Measurements from ENCODE around the gene LRFN2.

LRFN2 gene

DNA sequence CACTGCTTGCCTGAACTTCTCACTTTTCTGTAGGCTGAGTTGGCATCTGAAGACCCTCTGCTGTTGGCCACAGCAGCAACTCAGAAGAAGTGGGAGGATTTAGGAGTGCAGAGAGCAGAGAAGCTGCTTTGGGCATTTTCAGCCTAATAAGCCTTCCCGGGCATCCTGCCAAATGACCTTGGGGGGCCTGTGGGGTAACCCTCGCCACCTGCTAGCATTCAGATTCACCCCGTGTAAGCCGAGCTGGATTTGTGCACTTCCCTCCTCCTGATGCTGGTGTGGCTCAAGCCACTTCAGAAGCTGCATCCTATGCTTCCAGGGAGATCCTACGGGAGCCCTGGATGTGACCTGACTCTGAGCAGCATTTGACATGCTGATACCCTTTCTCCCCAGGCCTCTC is 114.8 kb downstream of the LRFN2 start:
- no peak for FAIRE-seq

DNA sequence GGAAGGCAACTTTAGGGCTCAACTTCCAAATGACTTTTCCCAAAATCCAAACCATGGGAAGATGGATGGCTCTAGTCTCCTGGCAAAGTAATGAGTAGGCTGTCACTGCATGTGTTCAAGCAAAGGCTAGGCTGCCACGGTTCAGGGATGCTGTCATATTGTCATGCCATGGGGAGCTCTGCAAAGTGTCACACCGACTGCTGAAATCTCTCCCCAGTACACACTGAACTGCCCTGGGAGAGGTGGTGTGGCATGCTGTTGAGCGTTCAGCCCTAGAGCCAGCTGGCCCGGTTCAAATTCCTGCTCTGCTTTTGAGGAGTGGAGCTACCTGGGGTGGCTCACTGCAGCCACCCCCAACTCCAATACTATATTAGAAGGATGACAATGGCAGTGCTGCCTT is 115.9 kb downstream of the LRFN2 start:
- FAIRE-seq: no peak

DNA sequence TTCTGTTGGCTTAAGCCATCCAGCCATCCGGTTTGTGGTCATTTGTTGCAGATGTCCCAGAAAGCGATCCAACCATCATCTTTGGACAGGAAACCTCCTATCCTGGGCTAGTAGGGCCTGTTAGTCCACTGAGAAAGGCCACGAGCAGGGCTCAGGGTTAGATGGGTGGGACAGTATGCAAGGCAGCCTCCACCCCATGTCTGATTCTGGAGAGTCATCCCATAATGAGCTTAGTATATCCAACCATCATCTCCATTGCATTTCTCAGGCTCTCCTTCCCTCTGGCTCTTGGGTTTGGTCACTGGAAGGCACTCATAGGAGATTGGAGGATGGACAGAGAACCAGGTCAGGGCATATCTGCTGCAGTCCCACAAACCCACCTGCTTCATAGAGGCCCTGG is 117.8 kb downstream of the LRFN2 start:
- FAIRE-seq: no peak

DNA sequence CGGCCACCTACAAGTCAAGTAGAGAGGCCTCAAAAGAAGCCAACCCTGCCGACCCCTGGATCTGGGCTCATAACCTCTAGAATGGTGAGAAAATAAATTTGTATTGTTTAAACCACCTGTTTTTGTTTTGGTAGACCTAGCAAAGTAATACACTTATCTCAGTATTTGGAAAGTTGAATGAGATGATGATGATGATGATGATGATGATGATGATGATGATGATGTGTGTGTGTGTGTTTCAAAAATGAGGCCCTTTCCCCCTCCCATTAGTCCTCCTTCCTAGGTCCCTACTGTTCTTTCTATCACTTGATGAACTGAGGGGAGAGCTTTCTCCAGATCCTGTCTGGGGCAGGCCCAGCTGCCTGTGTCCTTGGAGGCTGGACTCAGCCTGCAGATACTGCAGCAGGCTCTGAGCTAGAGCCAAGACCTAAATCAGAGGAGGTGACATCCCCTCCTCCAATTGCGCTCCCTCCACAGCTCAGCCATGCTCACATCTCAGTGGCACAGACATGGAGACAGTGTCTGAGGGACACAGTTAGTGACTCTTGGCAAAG is 120.1 kb downstream of the LRFN2 start:
- no peak for FAIRE-seq

DNA sequence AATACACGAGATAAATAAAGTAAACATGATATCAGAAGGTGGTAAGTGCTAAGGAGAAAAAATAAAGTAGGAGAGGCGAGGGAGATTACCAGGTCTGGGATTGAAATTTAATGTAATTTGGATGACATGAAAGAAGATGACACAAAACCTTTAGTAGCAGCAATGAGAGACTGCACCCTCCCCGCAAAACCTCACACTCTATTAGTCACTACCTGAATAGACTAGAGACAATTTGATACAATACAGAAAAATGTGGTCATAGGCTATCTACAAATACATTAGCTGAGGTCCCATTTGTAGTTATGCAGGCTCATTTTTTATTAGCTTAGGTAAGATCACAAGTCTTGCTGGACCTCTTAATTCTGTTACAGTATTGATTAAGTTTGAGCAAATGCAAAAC is 125.5 kb downstream of the LRFN2 start:
- FAIRE-seq: no peak

DNA sequence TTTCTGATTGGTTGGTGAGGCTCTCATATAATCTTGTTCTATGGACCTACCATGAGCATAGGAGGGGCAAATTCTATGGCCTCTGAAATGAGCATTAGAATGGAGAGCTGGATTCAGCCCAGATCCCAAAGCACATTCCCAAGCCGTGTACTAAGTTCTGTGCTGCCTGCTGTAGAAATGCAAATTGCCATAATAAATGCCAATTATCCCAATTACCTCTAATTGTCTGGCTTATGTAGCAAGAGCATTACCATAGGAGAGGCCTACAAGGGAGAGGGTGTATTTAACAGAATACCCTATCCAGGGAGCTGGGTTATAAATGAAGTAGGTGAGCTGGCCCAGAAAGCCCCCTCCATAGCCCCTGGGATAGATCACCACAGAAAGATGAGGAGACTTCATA is 126.8 kb downstream of the LRFN2 start:
- FAIRE-seq: no peak

DNA sequence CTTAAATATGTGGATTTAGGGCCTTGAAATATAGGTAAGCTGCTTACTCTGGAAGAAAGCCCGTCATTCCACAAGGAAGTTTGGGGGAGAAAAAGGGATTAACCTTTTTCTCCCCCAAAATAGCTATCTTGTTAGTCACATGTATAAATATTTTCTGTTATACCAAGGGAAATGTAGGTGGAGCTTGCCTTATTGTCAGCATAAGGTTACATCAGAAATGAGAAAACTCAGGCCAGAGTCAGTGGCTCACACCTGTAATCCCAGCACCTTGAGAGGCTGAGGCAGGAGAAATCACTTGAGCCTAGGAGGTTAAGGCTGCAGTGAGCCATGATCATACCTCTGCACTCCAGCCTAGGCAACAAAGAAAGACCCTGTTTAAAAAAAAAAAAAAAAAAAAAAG is 129.9 kb downstream of the LRFN2 start:
- no peak for FAIRE-seq

DNA sequence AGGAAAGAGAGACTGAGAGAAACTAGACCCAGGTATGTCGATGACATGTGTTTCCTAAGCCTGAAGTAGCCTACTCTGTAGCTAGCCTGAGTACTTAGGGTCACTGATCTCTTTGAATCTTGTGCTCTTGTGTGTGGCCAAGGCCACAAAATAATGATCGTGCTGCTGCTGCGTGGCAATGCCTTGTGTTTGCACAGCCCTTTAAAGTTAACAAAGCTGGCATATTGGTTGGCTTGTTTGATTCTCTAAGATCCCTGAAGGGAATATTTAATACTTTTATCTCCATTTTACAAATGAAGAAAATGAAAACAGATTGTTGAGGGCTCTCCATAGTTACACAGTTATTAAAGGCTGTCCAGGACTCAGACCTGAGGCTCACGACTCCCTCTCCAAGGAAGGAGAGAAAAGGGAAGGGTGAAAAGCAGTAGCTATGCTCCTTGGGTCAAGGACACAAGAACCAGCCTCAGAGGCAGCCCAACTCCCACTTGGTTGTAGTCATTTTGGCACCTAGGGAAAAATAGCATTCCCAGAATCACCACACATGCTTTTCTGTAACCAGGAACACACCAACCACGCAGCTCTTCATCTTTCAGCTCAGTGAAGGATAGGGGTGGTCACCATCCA is 130.7 kb downstream of the LRFN2 start:
- FAIRE-seq: no peak

DNA sequence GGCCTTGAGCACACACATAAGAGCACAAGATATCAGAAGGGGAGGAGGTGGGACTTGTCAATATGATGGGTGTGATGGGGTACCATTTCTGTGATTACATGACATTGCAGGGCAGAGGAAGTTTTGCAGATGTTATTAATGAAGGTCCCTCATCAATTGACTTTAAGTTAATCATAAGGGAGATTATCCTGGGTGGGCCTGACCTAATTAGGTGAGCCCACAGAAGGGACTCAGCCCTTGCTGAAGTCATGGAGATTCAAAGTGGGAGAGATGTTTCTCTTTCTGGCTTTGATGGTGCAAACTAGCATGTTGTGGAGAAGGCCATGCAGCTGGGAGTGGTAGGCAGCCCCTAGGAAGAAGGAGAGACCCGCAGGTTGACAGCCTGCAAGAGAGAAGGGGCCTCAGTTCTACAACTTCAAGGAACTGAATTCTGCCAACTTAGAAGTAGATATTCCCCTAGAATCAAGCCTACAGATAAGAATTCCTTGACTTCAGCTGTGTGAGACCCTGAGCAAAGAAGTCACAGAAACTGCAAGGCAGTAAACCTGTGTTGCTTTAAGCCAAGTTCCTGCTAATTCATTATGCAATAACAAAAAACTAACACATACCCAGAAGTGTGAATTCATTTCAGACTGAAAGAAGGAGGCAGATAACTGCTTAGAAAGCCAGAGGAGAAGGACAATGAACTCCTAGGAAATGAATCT is 131.3 kb downstream of the LRFN2 start:
- FAIRE-seq: no peak

DNA sequence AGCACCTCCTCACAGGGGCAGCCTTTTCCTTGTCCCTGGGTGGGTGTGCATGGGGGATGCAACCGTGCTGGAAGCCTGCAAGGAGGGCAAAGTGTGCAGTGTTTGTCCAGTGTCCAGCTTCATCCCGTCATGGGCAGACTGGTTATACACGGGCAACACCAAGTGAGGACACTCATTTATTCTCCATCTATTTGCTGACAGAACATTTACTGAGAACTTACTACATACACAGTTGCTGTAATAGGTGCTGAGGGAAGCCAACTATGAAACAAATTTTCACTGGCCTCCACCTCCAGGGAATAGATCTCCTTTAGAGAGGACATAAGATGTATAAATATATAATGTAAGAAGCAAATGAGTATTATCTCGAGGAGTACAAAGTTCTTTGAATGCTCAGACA is 136.7 kb downstream of the LRFN2 start:
- FAIRE-seq: no peak

DNA sequence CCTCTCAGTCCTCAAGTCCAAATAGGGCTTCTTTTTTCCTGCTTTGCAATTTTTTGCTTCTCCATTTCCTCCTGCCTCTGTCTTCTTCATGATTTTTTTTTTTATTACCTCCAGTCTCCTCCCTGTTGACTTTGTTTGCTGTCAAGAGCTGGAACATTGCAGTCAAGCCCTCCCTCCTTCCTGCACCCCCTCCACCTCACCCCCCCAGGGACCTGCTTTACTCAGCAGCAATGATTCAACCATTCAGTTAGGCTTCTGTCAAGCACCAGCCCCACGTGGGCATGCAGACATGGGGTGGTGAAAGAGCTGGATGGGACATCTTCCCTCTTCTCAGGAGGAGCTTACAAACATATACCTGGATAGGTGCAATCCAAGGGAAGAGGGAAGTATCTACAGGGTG is 142.4 kb downstream of the LRFN2 start:
- no peak for FAIRE-seq

DNA sequence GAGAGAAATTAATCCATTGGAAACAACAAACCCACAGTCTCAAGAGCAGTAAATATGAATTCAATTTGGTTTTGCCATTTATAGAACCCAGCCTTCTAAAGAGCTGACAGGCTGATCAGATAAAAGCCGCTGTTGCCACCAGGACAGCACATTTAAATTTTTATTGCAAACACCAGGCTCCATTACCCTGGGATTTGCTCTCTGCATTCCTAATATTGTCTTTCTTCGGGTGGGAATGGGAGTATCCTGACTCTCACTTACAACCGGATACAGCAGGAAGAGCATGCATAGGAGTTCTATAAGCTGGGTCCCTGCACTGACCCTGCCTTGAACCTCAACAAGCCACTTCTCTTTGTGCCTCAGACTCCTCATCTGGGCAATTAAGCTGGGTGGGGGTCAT is 142.9 kb downstream of the LRFN2 start:
- FAIRE-seq: no peak

DNA sequence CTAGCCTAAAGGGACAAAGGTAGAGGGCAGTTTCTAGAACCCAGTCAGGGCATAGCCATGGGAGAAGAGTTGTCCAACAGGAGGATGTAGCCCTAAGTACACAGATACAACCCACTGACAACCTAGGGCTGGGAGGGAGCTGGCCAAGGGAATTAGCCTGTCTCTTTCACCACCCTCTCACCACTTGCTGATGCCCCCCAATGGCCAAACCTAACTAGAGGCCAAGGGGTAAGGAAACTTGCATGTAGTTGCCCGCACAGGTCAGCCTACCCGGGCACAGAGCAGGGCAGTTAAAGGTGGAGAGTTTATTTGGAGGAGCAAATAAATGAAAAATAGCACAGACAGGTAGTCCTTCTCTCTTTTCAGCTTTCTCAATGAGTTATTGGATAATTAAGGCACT is 143.3 kb downstream of the LRFN2 start:
- no peak for FAIRE-seq

DNA sequence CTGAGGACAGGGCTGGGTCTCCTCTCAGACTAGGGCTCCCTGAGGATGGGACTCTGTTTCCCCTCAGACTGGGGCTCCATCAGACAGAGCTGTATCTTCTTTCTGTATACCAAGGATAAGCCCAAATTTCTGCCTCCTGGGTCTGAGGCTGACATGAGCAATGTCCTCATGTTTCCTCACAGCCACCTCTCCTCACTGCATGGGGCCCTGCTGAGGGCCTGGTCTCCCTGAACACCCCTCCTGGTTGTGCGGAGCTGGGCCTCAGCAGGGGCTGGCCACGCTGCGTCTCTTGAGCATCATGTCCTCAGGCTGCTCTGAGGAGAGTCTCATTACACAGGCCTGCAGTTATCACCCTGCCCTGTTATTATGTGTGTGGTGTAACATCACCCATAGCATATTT is 144.6 kb downstream of the LRFN2 start:
- FAIRE-seq: no peak

DNA sequence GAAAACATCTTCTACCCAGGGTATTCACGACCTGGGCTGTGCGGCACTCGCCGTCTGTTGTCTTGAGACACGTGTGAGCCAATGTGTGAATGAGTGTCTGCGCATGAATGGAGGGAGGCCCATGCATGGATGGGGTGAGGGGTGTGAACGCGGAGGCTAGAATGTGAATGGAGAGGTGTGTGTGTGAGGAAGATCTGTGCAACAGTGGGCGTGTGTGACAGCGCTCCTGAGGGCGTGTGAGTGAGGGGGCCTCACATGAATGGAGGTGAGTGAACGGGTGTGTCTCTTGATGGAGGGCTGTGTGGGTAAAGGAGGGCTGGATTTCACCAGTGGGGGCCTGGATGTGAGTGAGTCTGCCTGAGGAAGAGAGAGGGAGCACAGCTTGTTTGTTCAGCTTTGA is 146.0 kb downstream of the LRFN2 start:
- no peak for FAIRE-seq

DNA sequence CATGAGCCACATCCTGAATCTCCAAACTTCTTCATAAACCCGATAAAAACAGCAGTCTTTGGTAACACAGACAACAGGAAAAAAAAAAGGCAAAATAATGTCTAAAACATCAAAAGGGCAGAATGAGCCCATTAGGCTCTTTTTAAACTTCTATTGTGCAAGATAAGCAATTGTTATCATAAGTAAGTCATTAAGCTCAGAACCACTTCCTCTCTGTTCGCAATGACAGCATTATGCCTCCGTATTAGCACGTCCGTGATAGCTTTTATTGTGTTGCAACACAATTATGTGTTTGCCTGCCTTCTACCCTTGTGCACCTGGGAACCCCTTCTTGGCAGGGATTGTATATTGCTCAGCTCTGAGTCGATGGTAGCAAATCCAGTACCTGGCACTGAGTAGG is 147.1 kb downstream of the LRFN2 start:
- no peak for FAIRE-seq

DNA sequence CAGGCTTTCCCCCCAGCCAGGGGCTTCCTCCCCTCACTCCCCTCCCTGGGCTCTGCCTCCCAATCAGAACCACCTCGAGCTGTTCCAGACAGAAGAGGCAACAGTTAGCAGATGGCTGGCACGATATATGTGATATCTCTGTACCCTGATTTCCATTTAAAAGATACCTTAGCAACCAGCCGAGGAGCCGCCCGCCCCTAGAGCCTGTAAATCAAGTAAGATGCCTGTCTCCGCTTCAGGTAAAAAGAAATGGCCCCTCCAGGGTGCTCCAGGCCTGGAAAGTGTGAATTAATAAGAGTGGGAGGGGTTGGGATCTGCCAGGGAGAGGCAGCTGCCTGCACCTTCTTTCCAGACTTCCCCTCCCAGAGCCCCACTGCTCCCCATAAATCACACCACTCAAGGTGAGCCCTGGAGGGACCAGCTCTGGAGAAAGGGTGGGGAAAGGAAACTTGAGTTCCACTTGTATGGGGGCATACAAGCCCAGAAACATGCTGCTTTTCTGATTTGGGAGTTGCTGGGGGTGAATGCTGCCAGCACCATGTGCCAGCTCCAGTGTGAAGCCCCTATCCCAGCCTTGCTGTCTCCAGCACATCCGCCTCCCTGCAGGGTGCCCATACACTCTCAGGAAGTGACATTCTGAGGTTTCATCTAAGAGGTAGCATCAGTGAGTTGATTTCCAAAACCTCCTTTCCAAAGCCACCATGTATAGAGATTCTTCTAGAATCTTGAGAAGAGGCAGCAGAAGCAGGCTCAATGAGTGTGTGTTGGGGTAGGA is 148.0 kb downstream of the LRFN2 start:
- FAIRE-seq: no peak

DNA sequence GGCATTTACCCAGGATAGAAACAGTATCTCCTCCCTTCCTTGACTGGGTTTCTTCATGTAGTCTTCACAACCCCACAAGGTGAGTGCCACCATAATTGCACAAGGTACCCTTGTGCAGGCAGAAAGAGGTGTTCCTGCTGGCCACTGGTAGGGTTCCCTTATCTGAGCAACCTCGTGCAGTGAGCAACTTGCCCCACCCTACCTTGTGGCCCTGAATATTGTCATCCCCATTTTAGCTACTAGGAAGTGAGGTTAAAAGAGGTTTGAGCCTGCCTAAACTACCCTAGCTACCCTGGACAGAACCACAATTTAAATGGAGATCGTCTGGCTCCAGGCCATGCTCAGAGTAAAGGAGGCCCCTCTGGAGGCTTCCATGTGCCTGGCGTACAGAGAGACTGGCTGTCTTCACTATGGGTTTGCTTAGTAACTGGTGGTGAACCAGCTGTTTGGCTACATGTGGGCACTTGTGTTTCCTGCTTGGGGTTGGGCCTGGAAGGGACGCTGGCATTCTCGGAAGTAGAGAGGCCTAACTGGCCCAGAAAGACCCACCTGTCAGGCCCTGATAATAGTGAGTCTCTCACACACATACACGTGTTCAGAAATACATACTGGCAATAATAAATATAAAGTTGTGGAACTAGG is 148.8 kb downstream of the LRFN2 start:
- FAIRE-seq: no peak

DNA sequence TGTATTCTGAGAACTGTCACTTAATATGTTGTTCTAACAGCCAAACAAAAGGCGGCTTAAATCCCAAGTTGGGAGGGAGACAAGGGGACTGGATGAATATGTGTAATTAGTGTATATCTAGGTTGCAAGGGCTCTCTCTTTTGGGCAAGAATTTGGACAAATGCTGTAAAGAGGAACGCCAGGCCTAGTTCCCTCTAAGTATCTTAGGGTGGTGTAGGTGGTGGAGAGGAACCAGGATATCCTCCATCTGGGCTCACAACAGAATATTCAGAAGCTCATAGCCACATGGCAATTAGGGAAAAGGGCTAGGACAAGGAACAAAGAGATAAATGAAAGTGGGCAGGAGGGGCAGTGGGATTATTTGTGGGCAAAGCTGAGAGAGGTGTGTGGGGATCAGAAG is 149.5 kb downstream of the LRFN2 start:
- no peak for FAIRE-seq

DNA sequence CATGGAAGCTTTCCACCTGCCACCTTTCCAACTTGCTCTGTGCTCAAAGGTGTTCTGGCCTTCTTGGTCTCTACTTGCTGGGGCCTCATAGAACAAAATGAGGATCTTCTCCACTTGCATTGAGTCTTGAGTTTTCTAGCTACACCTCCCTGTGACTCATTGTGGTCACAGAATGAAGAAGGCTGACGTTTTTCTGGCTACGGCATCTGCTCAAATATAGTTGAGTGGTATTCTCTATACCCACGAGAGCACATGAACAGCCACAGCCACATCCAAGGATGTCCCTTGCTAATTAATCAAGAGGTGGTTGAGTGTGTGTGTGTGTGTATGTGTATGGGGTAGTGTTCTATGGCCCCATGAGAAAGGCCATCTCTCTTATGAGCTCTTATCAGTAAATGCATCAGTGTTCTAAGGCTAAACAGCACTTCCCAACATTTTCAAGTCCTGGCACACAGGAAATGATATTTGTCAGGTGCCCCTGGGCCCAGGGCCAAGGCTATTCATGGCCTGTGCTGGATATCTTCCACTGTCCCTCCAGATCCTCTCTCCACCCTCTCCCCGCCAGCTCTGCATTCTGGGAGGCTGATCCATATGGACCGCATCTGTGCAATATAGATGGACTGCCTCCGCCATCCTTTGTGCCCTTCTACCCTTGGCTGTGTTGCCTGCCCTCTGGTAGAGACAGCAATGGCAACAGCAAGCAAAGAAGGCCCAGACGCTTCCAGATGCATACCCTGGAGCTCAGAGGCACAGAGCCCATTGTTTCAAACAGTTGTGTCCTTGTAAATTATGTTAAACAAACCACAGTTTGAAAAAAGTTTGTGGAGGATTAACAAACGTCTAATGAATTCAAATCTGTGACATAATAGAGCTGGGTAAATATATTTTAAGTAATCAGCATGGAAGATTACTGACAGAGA is 150.2 kb downstream of the LRFN2 start:
- no peak for FAIRE-seq

DNA sequence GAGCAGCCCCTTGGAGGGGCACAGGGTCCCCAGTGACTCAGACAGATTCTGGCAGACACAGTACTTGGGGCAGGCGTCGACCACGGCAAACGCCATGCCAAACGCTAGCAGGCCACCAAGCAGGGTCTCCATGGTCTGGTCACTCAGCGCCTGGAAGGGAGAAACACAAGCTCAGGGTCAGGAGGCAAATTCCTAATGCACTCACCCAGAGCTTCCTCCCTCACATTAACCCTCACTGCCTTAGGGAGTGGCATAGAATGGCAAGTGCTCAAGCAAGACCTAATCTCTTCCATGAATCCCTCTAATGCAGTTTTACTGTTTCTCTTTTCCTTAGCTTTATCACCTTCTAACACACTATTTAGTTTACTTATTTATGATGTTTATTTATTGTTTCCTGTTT is 154.2 kb downstream of the LRFN2 start:
- FAIRE-seq: no peak

DNA sequence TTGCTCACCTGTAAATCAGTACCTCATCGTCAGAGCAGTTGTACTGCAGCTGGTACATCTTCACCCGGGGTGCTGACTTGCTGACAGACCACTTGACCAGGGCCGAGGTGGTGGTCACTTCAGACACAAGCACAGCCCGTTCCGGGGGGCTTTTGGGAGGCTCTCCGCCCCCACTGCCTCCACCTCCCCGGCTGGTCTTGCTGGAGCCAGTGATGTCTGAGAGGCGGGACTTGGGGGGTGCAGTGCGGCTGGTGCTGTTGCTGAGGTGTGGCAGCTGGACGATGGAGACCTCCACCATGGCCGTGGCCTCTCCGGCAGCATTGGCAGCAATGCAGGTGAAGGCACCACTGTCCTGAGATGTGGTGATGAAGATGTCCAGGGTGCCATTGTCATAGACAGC is 155.5 kb downstream of the LRFN2 start:
- FAIRE-seq: no peak

All from TTC549 (cell line).